H54 (cell line): ENCODE data around the gene MAMLD1.

Experiments
- DNase-seq: peaks from one replicate; pipeline ENCODE4 v3.0.0; 2011; ENCODE audit warnings: low spot score, mixed read lengths; ENCODE audit not compliant: insufficient read length
- FAIRE-seq: peaks from 3 replicates; lab custom pipeline; 2011; peaks lifted over from hg19 to GRCh38; lab: Jason Lieb, UNC
- POLR2A ChIP-seq: IDR thresholded peaks from 2 replicates; pipeline ENCODE4 v1.6.1; 2011; ENCODE audit warnings: low read depth, mild to moderate bottlenecking, low read length

MAMLD1 gene

GRCh38 chrX:150408561-150408960 is 45.4 kb downstream of the MAMLD1 start:
- DNase-seq (no peak), FAIRE-seq (no peak)
- no peak for TF ChIP-seq POLR2A

GRCh38 chrX:150409486-150409885 is 46.4 kb downstream of the MAMLD1 start:
- DNase-seq (no peak), FAIRE-seq (no peak)
- no peak for TF ChIP-seq POLR2A

- FAIRE-seq (no peak), DNase-seq (no peak)
- TF ChIP-seq POLR2A: no peak
Observed at GRCh38 chrX:150409964-150410363, 46.8 kb downstream of the MAMLD1 start.

GRCh38 chrX:150410513-150410912 is 47.4 kb downstream of the MAMLD1 start:
- DNase-seq (no peak), FAIRE-seq (no peak)
- no peak for TF ChIP-seq POLR2A

GRCh38 chrX:150411656-150412055 is 48.5 kb downstream of the MAMLD1 start:
- TF ChIP-seq POLR2A: no peak
- no peak for DNase-seq
- no peak for FAIRE-seq

GRCh38 chrX:150414228-150414627 is 51.1 kb downstream of the MAMLD1 start:
- no peak for TF ChIP-seq POLR2A
- FAIRE-seq (no peak), DNase-seq (no peak)

- FAIRE-seq: no peak
- no peak for DNase-seq
- no peak for TF ChIP-seq POLR2A
Observed at GRCh38 chrX:150416469-150416868, 53.4 kb downstream of the MAMLD1 start.

- TF ChIP-seq POLR2A: no peak
- FAIRE-seq (no peak), DNase-seq (no peak)
Observed at GRCh38 chrX:150421816-150422215, 58.7 kb downstream of the MAMLD1 start.

- peak; percentile 65 for FAIRE-seq
- DNase-seq: no peak
- TF ChIP-seq POLR2A: no peak
Observed at GRCh38 chrX:150429594-150429993, 66.5 kb downstream of the MAMLD1 start.

GRCh38 chrX:150436195-150436594 is 73.1 kb downstream of the MAMLD1 start:
- TF ChIP-seq POLR2A: no peak
- DNase-seq: no peak
- no peak for FAIRE-seq

GRCh38 chrX:150438165-150438564 is 75.0 kb downstream of the MAMLD1 start:
- no peak for FAIRE-seq
- no peak for TF ChIP-seq POLR2A
- no peak for DNase-seq

- no peak for DNase-seq
- TF ChIP-seq POLR2A: no peak
- no peak for FAIRE-seq
Observed at GRCh38 chrX:150446151-150446550, 83.0 kb downstream of the MAMLD1 start.

GRCh38 chrX:150446995-150447394 is 83.9 kb downstream of the MAMLD1 start:
- TF ChIP-seq POLR2A: no peak
- DNase-seq: no peak
- no peak for FAIRE-seq

- no peak for TF ChIP-seq POLR2A
- FAIRE-seq (no peak), DNase-seq (no peak)
Observed at GRCh38 chrX:150449313-150449712, 86.2 kb downstream of the MAMLD1 start.

GRCh38 chrX:150450519-150451177 is 87.5 kb downstream of the MAMLD1 start:
- DNase-seq (no peak), FAIRE-seq (no peak)
- TF ChIP-seq POLR2A: no peak

- no peak for DNase-seq
- no peak for FAIRE-seq
- TF ChIP-seq POLR2A: no peak
Observed at GRCh38 chrX:150451953-150452352, 88.8 kb downstream of the MAMLD1 start.

GRCh38 chrX:150454083-150454482 is 91.0 kb downstream of the MAMLD1 start:
- FAIRE-seq: no peak
- no peak for TF ChIP-seq POLR2A
- DNase-seq: no peak
